Endodermal cell (in vitro differentiated cells): ENCODE results near the gene ICOS. TPM values are rescaled to one million over a fixed set of nuclear protein-coding genes. Genes with fewer than 3 reads are reported as not detected.

Experiments
- DNase-seq: peaks from one replicate; pipeline ENCODE4 v3.0.0-alpha.2; 2017
- H3K27ac ChIP-seq: 2 replicates; pipeline ENCODE4 v1.5.1; 2013; ENCODE audit warnings: mild to moderate bottlenecking, low read depth, low read length, moderate library complexity
- H3K27me3 ChIP-seq: 2 replicates; pipeline ENCODE4 v1.6.1; 2013; ENCODE audit warnings: mild to moderate bottlenecking, low read length, moderate library complexity; ENCODE audit not compliant: insufficient read depth, control insufficient read depth, poor library complexity, severe bottlenecking
- H3K36me3 ChIP-seq: 2 replicates; pipeline ENCODE4 v1.7.0; 2013; ENCODE audit warnings: mild to moderate bottlenecking, low read length, moderate library complexity; ENCODE audit not compliant: control insufficient read depth, insufficient read depth
- H3K4me1 ChIP-seq: one replicate; pipeline ENCODE4 v1.7.0; 2013; ENCODE audit warnings: low read length; ENCODE audit not compliant: control insufficient read depth, insufficient read depth
- H3K4me3 ChIP-seq: 2 replicates; pipeline ENCODE4 v1.5.1; 2013; ENCODE audit warnings: mild to moderate bottlenecking, low read length, moderate library complexity
- H3K9ac ChIP-seq: 2 replicates; pipeline ENCODE4 v1.6.1; 2013; ENCODE audit warnings: mild to moderate bottlenecking, low read length, moderate library complexity; ENCODE audit not compliant: poor library complexity, severe bottlenecking; ENCODE audit errors: extremely low read depth
- H3K9me3 ChIP-seq: 2 replicates; pipeline ENCODE4 v1.6.1; 2013; ENCODE audit warnings: mild to moderate bottlenecking, low read length, moderate library complexity; ENCODE audit not compliant: control insufficient read depth
- H3K27ac Mint-ChIP-seq: 2 replicates; pipeline ENCODE4 v1.8.0; 2020; ENCODE audit warnings: mixed read lengths
- H3K27me3 Mint-ChIP-seq: 2 replicates; pipeline ENCODE4 v1.8.0; 2021; ENCODE audit warnings: mild to moderate bottlenecking, mixed read lengths; ENCODE audit not compliant: insufficient read depth
- H3K36me3 Mint-ChIP-seq: 2 replicates; pipeline ENCODE4 v1.8.0; 2020; ENCODE audit warnings: low read depth, mixed read lengths
- H3K4me1 Mint-ChIP-seq: 2 replicates; pipeline ENCODE4 v1.8.0; 2020; ENCODE audit warnings: mixed read lengths
- H3K4me3 Mint-ChIP-seq: 2 replicates; pipeline ENCODE4 v1.8.0; 2020; ENCODE audit warnings: mild to moderate bottlenecking, moderate library complexity, mixed read lengths
- H3K9me3 Mint-ChIP-seq: 2 replicates; pipeline ENCODE4 v1.8.0; 2020; ENCODE audit warnings: mild to moderate bottlenecking, mixed read lengths
- CTCF ChIP-seq: fragments of 200-600 bp; sonication (generic); conservative IDR thresholded peaks from 2 replicates; pipeline ENCODE4 v1.5.0; 2021; ENCODE audit warnings: antibody characterized with exemption, mild to moderate bottlenecking
- WGBS, 2 experiments: methylation state at CpG; one replicate each; pipeline versions ENCODE4 v1.1.5 to v1.1.7; 2013; ENCODE audit warnings: missing lambda C conversion rate in 2 of 2, mixed read lengths in 1 of 2; ENCODE audit not compliant: insufficient coverage in 1 of 2, insufficient read length in 1 of 2; 5-methylcytosine and 5-hydroxymethylcytosine counted together
- total RNA-seq, 2 donors: library from RNA; stranded (reverse); fragmentation: NEBNext Ultra II Directional in 1 of 2; extraction: Animal tissue kit (Norgen Biotek cat#: 25700) in 1 of 2; gene quantifications; 2 replicates in 1 of 2; 3 replicates in 1 of 2; pipeline ENCODE4 v1.2.1, GENCODE V29; 2021

Gene ICOS
- total RNA-seq, 2 donors from 2014 or later = not detected

DNA sequence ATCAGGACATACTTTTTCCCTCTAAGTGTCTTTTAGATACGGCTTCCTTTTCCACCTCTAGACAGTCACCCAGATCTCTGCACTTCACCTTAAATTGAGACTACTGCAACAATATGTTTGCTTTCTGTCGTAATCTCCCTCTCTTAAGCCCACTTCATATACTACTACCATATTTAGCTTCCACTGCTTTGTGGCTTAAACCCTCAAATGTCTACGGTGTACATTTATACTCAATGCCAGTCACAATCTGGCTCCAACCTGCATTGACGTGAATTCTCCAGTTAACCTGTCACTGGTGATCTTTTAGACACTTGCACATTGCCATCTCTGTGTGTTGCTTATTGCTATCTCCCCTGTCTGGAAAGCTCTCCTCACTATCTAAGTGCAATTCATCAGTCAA lies 56.4 kb downstream of the ICOS start:
- H3K4me3 Mint-ChIP-seq = no peak overlapping the region
- WGBS, 2 experiments = 90 to 91% methylated on average over 4 of the region's 4 CpGs
- no peaks in the 10 kb centered on the region for H3K36me3 Mint-ChIP-seq
- H3K9ac ChIP-seq = no peak overlapping the region
- H3K9me3 Mint-ChIP-seq = no peaks in the 10 kb centered on the region
- H3K27me3 Mint-ChIP-seq = no peaks in the 10 kb centered on the region
- DNase-seq = no peak
- no peak overlapping the region for H3K27ac Mint-ChIP-seq
- H3K4me1 ChIP-seq = no peaks in the 10 kb centered on the region
- H3K36me3 ChIP-seq = no peaks in the 10 kb centered on the region
- no peaks in the 10 kb centered on the region for H3K27me3 ChIP-seq
- no peak overlapping the region for H3K4me3 ChIP-seq
- no peak overlapping the region for H3K27ac ChIP-seq
- no peaks in the 10 kb centered on the region for H3K9me3 ChIP-seq
- H3K4me1 Mint-ChIP-seq = peaks cover 3% of the 10 kb centered on the region
- no peak for TF ChIP-seq CTCF

- H3K36me3 Mint-ChIP-seq = no peaks in the 10 kb centered on the region
- no peaks in the 10 kb centered on the region for H3K27me3 Mint-ChIP-seq
- Histone ChIP-seq H3K4me3 (no peak overlapping the region), H3K4me1 (no peaks in the 10 kb centered on the region), H3K9ac (no peak overlapping the region), H3K27ac (no peak overlapping the region), H3K36me3 (no peaks in the 10 kb centered on the region), H3K27me3 (no peaks in the 10 kb centered on the region), H3K9me3 (no peaks in the 10 kb centered on the region)
- WGBS, 2 experiments = 95 to 100% methylated on average over 1 to 4 of the region's 4 CpGs
- H3K4me1 Mint-ChIP-seq = peaks cover 3% of the 10 kb centered on the region
- H3K27ac Mint-ChIP-seq = no peak overlapping the region
- no peaks in the 10 kb centered on the region for H3K9me3 Mint-ChIP-seq
- no peak overlapping the region for H3K4me3 Mint-ChIP-seq
- no peak for TF ChIP-seq CTCF
- no peak for DNase-seq
Observed at GRCh38 chr2:203993560-203993959, 57.0 kb downstream of the ICOS start.

DNA sequence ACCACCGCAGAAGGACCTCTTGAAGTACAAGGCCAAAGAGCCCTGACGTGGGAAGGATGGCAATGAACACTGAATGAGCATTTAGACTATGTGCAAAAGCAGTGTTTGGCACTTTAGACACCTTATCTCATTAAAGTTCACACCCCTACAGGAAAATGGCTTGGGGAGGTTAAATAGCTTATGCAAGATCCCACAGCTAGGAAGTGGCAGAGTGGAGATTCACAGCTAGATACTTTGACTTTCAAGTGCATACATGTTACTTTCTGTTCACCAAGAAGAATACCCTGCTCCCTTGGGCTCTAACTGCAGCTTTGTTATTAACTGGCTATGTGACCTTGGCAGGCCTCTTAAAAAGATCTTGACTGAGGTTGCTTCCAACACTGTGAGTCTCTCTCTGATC lies 58.2 kb downstream of the ICOS start:
- no peak overlapping the region for H3K9ac ChIP-seq
- 86 to 100% methylated on average over 1 to 2 of the region's 2 CpGs for WGBS, 2 experiments

More for the DNA sequence above, 58.2 kb downstream of the ICOS start:
- H3K36me3 Mint-ChIP-seq = no peaks in the 10 kb centered on the region
- H3K27me3 Mint-ChIP-seq = no peaks in the 10 kb centered on the region
- Histone ChIP-seq H3K36me3 (no peaks in the 10 kb centered on the region), H3K27ac (no peak overlapping the region), H3K4me3 (no peak overlapping the region), H3K27me3 (no peaks in the 10 kb centered on the region), H3K4me1 (no peaks in the 10 kb centered on the region), H3K9me3 (no peaks in the 10 kb centered on the region)
- H3K4me1 Mint-ChIP-seq = peaks cover 3% of the 10 kb centered on the region
- H3K9me3 Mint-ChIP-seq = no peaks in the 10 kb centered on the region
- no peak overlapping the region for H3K4me3 Mint-ChIP-seq
- no peak overlapping the region for H3K27ac Mint-ChIP-seq
- no peak for DNase-seq
- no peak for TF ChIP-seq CTCF
